ENCODE data around the gene PEMT.
A peak's percentile ranks its signal among the peaks of the same experiment; 100 is the strongest.

PEMT gene

DNA sequence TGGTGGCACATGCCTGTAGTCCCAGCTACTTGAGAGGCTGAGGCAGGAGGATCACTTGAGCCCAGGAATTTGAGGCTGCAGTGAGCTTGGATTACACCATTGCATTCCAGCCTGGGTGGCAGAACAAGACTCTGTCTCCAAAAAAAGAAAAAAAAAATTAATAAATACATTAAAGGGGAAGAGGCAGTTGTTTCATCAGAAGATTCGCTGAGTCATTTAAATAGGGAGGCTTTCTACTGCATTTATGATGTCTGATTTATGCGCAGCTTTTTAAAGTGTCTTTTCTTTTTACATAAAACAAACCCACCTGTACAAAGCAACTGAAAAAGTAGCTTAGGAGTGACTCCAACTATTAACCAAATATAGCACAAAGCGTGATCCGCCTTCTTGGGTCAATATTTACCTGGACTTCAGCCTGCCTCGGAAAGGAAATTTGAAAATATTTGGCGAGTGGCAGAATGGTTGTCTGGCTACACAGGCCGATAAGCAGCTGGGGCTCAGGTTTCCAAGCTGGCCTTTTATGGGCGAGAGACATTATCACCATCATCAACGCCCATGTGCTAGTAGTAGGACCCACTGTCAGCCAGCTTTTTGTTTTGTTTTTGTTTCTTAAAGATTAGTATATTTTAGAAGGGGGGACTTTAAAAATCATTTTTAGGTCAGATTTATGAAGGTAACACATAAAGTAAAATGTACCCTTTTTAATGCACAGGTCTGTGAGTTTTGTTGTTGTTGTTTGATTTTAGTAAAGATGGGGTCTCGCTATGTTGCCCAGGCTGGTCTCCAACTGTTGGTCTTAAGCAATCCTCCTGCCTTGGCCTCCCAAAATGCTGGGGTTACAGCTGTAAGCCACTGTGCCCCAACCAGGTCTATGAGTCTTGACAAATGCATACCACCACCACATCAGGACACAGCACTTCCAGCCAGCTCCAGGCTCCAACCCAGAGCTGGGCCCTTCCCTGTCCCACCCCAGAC, 52.8 kb downstream of the PEMT start:
- TF ChIP-seq, protein P1, sequence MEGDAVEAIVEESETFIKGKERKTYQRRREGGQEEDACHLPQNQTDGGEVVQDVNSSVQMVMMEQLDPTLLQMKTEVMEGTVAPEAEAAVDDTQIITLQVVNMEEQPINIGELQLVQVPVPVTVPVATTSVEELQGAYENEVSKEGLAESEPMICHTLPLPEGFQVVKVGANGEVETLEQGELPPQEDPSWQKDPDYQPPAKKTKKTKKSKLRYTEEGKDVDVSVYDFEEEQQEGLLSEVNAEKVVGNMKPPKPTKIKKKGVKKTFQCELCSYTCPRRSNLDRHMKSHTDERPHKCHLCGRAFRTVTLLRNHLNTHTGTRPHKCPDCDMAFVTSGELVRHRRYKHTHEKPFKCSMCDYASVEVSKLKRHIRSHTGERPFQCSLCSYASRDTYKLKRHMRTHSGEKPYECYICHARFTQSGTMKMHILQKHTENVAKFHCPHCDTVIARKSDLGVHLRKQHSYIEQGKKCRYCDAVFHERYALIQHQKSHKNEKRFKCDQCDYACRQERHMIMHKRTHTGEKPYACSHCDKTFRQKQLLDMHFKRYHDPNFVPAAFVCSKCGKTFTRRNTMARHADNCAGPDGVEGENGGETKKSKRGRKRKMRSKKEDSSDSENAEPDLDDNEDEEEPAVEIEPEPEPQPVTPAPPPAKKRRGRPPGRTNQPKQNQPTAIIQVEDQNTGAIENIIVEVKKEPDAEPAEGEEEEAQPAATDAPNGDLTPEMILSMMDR (IDR thresholded peaks at IDR 0.05): no peak
- TF ChIP-seq ZFX (IDR thresholded peaks at IDR 0.05; ENCODE audit: borderline replicate concordance): no peak
- peak overlapping the region; percentile 76 for H3K27ac ChIP-seq

DNA sequence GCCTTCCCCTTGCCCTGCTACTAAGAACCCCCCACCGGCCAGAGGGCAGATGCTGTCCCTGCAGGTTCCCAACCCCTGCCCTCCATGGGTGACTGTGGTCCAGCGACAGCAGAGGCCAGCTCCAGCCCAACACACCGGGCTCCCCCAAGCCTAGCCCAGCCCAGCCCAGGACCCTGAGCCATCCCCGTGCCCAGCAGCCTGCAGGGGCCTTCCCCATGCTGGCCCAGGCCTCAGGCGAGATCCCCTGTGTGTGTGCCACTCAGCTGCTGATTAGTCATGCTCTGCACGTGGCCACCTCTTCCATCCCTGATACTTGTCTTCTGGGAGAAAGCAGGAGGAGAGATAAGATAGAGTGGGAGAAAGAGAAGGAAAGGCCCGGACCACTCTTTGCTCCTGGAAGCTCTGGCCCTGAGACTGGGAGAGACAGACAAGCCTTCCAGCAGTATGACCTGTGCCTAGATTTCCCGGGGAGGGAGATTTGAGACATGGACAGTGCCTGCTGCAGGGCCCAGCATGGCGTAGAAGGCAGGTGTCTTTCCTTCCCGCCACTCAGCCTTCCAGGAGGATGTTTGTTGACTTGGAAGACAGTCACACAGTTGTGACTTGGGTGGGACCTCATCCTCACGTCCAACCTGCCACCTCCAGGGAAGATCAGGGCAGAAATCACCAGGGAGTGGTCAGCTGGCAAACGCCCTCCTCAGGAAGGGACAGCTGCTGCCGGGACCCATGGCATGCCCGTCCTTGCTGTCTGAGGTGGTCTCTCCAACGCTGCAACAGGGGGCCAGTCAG, 54.0 kb downstream of the PEMT start:
- H3K27ac ChIP-seq: peak overlapping the region; percentile 76
- TF ChIP-seq, protein P1 (IDR thresholded peaks at IDR 0.05): no peak
- no peak for TF ChIP-seq ZFX (IDR thresholded peaks at IDR 0.05; ENCODE audit: borderline replicate concordance)

DNA sequence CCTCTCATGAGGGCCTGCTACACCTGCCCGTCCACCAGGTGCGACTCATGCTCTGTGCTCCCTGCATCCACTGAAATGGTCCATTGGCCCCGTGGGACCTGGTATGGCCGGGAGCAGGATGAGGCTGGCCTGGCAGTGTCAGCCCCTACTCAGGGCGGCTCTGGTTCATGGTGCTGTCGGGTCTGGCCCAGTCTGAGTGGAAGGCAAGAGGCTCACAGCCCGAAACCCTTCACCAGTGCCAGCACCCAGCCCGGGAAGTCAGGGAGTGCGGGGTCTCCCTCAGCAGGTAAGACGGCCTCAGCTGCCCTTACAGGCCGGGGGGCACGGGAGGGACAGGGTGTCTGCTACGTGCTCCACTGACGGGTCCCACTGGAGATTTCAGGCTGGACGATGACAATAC, 54.8 kb downstream of the PEMT start:
- TF ChIP-seq, protein P1 (IDR thresholded peaks at IDR 0.05): no peak
- no peak for TF ChIP-seq ZFX (IDR thresholded peaks at IDR 0.05; ENCODE audit: borderline replicate concordance)
- H3K27ac ChIP-seq: no peak overlapping the region

DNA sequence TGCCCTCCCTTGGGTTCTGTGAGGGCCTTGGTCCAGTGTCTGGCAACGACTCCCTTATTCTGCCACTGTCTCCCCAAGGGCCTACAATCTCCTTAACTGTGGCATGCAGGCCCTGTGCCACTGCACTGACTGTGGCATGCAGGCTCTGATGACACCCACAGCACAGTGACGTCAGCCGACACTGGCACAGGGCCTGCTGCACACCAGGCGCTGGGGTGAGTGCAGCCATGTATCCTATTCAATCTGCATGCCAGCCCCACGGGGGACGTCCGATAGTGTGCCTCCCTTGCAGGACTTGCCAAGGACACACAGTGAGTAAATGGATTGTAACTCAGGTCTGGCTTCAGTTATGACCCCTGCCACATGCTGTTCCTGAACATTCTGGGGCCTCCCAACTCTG, 55.6 kb downstream of the PEMT start:
- H3K27ac ChIP-seq: no peak overlapping the region
- TF ChIP-seq ZFX (IDR thresholded peaks at IDR 0.05; ENCODE audit: borderline replicate concordance): no peak
- TF ChIP-seq, protein P1 (IDR thresholded peaks at IDR 0.05): no peak

DNA sequence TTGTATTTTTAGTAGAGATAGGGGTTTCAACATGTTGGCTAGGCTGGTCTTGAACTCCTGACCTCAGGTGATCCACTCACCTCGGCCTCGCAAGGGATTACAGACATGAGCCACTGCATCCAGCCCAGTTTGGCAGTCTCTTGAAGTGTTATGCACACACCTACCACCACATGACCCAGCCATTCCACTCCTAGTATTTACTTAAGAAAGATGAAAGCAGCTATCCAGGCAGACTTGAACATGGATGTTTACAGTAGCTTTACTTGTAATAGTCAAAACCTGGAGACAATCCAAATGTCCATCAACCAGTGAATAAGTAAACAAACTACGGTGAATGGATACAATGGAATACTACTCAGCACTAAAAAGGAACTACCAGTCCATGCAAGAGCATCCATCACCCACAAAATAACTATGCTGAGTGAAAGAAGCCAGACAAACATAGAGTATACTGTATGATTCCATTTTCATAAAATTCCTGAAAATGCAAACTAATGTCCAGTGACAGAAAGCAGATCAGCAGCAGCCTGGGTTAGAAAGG, 57.5 kb downstream of the PEMT start:
- TF ChIP-seq, protein P1 (IDR thresholded peaks at IDR 0.05): no peak
- TF ChIP-seq ZFX (IDR thresholded peaks at IDR 0.05; ENCODE audit: borderline replicate concordance): no peak
- no peak overlapping the region for H3K27ac ChIP-seq

DNA sequence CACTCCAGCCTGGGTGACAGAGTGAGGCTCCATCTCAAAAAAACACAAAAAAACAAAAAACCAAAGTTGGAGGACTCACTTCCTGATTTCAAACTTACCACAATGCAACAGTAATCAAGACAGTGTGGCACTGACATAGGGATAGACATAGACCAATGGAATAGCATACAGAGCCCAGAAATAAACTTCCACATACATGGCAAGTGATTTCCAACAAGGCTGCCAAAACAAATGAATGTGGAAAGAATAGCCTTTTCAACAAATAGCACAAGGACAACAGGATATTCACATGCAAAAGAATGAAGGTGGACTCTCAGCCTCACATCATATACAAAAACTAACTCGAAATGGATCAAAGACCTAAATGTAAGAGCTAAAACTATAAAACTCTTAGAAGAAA, 58.5 kb downstream of the PEMT start:
- no peak overlapping the region for H3K27ac ChIP-seq
- TF ChIP-seq, protein P1 (IDR thresholded peaks at IDR 0.05): no peak
- TF ChIP-seq ZFX (IDR thresholded peaks at IDR 0.05; ENCODE audit: borderline replicate concordance): no peak
